Natural killer cell (primary cell): ENCODE measurements around the gene AGK. TPM values are rescaled to one million over a fixed set of nuclear protein-coding genes. Genes with fewer than 3 reads are reported as not detected.

Source experiments
- ATAC-seq, 3 donors: fragments of 150-1000 bp in 2 of 3; fragments of 200-7000 bp in 1 of 3; cut with Tn5 transposase; 1 replicate in 1 of 3; 2 replicates in 2 of 3; pipeline ENCODE4 v1.10.0; 2021; ENCODE audit warnings: mild to moderate bottlenecking in 2 of 3, moderate library complexity in 2 of 3
- DNase-seq, 2 donors: peaks; one replicate each; pipeline versions ENCODE4 v3.0.0 to v3.0.0-alpha.2; 2013 to 2021; ENCODE audit warnings: mixed read lengths in 1 of 2
- H3K27ac ChIP-seq: one replicate; pipeline ENCODE4 v1.5.1; 2013; ENCODE audit warnings: mild to moderate bottlenecking, low read length
- H3K27me3 ChIP-seq: one replicate; pipeline ENCODE4 v1.6.1; 2013; ENCODE audit warnings: low read length; ENCODE audit not compliant: control insufficient read depth, insufficient read depth
- H3K36me3 ChIP-seq: one replicate; pipeline ENCODE4 v1.6.1; 2013; ENCODE audit warnings: low read length; ENCODE audit not compliant: control insufficient read depth, insufficient read depth
- H3K4me1 ChIP-seq: one replicate; pipeline ENCODE4 v1.6.1; 2013; ENCODE audit warnings: low read length; ENCODE audit not compliant: control insufficient read depth, insufficient read depth
- H3K4me3 ChIP-seq: one replicate; pipeline ENCODE4 v1.5.1; 2013; ENCODE audit warnings: low read length
- H3K9me3 ChIP-seq: one replicate; pipeline ENCODE4 v1.6.1; 2013; ENCODE audit warnings: low read length; ENCODE audit not compliant: control insufficient read depth, insufficient read depth
- H3K27ac Mint-ChIP-seq, 2 donors: one replicate each; pipeline ENCODE4 v1.8.0; 2022; ENCODE audit warnings: mild to moderate bottlenecking in 2 of 2, mixed read lengths in 2 of 2, moderate library complexity in 1 of 2
- H3K27me3 Mint-ChIP-seq, 2 donors: one replicate each; pipeline ENCODE4 v1.8.0; 2022; ENCODE audit warnings: low read depth in 2 of 2, mixed read lengths in 2 of 2
- H3K36me3 Mint-ChIP-seq: one replicate; pipeline ENCODE4 v1.8.0; 2022; ENCODE audit warnings: mixed read lengths
- H3K4me1 Mint-ChIP-seq, 2 donors: one replicate each; pipeline ENCODE4 v1.8.0; 2022; ENCODE audit warnings: mixed read lengths in 2 of 2
- H3K4me3 Mint-ChIP-seq: one replicate; pipeline ENCODE4 v1.8.0; 2022; ENCODE audit warnings: mild to moderate bottlenecking, moderate library complexity, mixed read lengths
- H3K9me3 Mint-ChIP-seq, 2 donors: one replicate each; pipeline ENCODE4 v1.8.0; 2022; ENCODE audit warnings: mixed read lengths in 2 of 2
- CTCF ChIP-seq: fragments of 200-600 bp; IDR thresholded peaks from one replicate; pipeline ENCODE4 v1.8.0; 2022; ENCODE audit warnings: antibody characterized with exemption
- WGBS: methylation state at CpG from one replicate; pipeline ENCODE4 v1.1.7; 2013; ENCODE audit warnings: missing lambda C conversion rate; ENCODE audit not compliant: insufficient coverage; 5-methylcytosine and 5-hydroxymethylcytosine counted together
- intact Hi-C: fragments of 100-400 bp; cut with micrococcal nuclease; formaldehyde crosslinking; loops from one replicate; pipeline ENCODE4 v1.14.2; 2022
- total RNA-seq, 4 donors: library from RNA; stranded (reverse); fragments of 120-200 nt in 1 of 4; gene quantifications; one replicate each; pipeline versions ENCODE4 v1.2.3 to v1.2.4, GENCODE V29; 2013 to 2022

AGK gene
- total RNA-seq, 3 donors from 2014 or later (not counting 1 experiment from before 2014, with no cell fraction given), result 70.0 to 106 (median 99.0) TPM

- no peak overlapping the region for H3K27ac ChIP-seq
- H3K36me3 ChIP-seq, result no peaks in the 10 kb centered on the region
- WGBS, result 100% methylated on average over 2 of the region's 3 CpGs
- no peak for ATAC-seq
- peak overlapping the region; percentile 90 for H3K4me3 Mint-ChIP-seq
- DNase-seq, result no peak
- H3K9me3 ChIP-seq, result no peaks in the 10 kb centered on the region
- H3K27ac Mint-ChIP-seq, result peak overlapping the region; percentile 80 to 89
- H3K27me3 Mint-ChIP-seq, result peaks cover 0 to 5% of the 10 kb centered on the region in 2 donors
- no peaks in the 10 kb centered on the region for H3K9me3 Mint-ChIP-seq
- H3K36me3 Mint-ChIP-seq, result no peaks in the 10 kb centered on the region
- peaks cover 39 to 45% of the 10 kb centered on the region in 2 donors for H3K4me1 Mint-ChIP-seq
- H3K4me3 ChIP-seq, result no peak overlapping the region
- TF ChIP-seq CTCF, result no peak
- H3K27me3 ChIP-seq, result no peaks in the 10 kb centered on the region
- intact Hi-C loops, result loop anchor here (2.0 kb wide), 1 partner anchor 143 kb away; no protein-coding TSS in a partner anchor
- H3K4me1 ChIP-seq, result peaks cover 27% of the 10 kb centered on the region
Observed at GRCh38 chr7:141699860-141700259, 148.7 kb downstream of the AGK start.

DNA sequence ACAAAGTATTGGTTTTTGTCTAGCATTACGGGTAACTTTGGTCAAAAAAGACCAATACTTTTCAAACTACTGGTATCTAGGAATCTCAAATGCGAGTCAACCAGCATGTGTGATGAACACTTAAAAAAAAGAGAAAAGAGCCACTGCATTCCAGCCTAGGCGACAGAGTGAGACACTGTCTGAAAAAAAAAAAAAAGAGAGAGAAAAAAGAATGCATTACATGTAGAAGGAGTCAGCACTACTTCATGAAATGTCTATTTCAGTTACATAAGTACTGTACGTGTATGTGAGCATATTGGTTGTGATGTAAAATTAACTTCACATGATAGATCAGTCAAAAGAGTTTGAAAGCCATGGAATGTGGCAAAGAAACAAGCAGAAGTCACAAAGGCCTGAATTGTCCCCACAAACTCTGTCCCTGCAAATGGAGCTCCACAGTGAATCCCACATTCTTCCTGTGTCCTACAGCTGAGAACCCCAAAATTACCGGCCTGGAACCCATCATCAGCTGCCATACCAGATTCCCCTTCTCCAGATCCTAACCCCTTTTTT lies 149.2 kb downstream of the AGK start:
- TF ChIP-seq CTCF, result no peak
- Histone ChIP-seq H3K4me1 (peaks cover 27% of the 10 kb centered on the region), H3K9me3 (no peaks in the 10 kb centered on the region), H3K4me3 (peak overlapping the region; percentile 50), H3K27me3 (no peaks in the 10 kb centered on the region), H3K36me3 (no peaks in the 10 kb centered on the region), H3K27ac (peak overlapping the region; percentile 54)
- peaks cover 39 to 45% of the 10 kb centered on the region in 2 donors for H3K4me1 Mint-ChIP-seq
- intact Hi-C loops, result loop anchor here (2.0 kb wide), 1 partner anchor 144 kb away; no protein-coding TSS in a partner anchor
- ATAC-seq (no peak), DNase-seq (no peak)
- 88% methylated on average over 5 of the region's 5 CpGs for WGBS
- no peaks in the 10 kb centered on the region for H3K9me3 Mint-ChIP-seq
- peak overlapping the region; percentile 80 to 89 for H3K27ac Mint-ChIP-seq
- H3K27me3 Mint-ChIP-seq, result peaks cover 0 to 5% of the 10 kb centered on the region in 2 donors
- H3K36me3 Mint-ChIP-seq, result no peaks in the 10 kb centered on the region
- peak overlapping the region; percentile 90 for H3K4me3 Mint-ChIP-seq

GRCh38 chr7:141700848-141701371 lies 149.7 kb downstream of the AGK start:
- Histone ChIP-seq H3K27me3 (no peaks in the 10 kb centered on the region), H3K4me3 (peak overlapping the region; percentile 50), H3K4me1 (peaks cover 27% of the 10 kb centered on the region), H3K9me3 (no peaks in the 10 kb centered on the region), H3K27ac (peak overlapping the region; percentile 54), H3K36me3 (no peaks in the 10 kb centered on the region)
- Mint-ChIP-seq H3K4me3 (peak overlapping the region; percentile 90), H3K27me3 (peaks cover 0 to 5% of the 10 kb centered on the region in 2 donors), H3K9me3 (no peaks in the 10 kb centered on the region), H3K4me1 (peaks cover 39 to 45% of the 10 kb centered on the region in 2 donors), H3K27ac (peak overlapping the region; percentile 80 to 89), H3K36me3 (no peaks in the 10 kb centered on the region)
- 5% methylated on average over 15 of the region's 20 CpGs for WGBS
- no peak for TF ChIP-seq CTCF
- intact Hi-C loops, result loop anchor here (1.0 to 2.0 kb wide), 2 partner anchors 37 to 144 kb away; partner anchors contain the start of gene SSBP1
- ATAC-seq (no peak), DNase-seq (peak; percentile 20 to 50)
